HG02885 (cell line): Measurements from ENCODE around the gene TSPAN12.

ENCODE experiments used
- ATAC-seq: cut with Tn5 transposase; IDR thresholded peaks from one replicate; pipeline ENCODE4 v1.9.1; 2021; ENCODE audit warnings: mild to moderate bottlenecking; ENCODE audit not compliant: unreplicated experiment, poor library complexity

TSPAN12 gene

GRCh38 chr7:120774481-120774880, 83.5 kb downstream of the TSPAN12 start:
- ATAC-seq: no peak

- ATAC-seq: no peak
These were observed 87.7 kb downstream of the TSPAN12 start for GRCh38 chr7:120770206-120770605.

GRCh38 chr7:120760851-120761250, 97.1 kb downstream of the TSPAN12 start:
- ATAC-seq: no peak

GRCh38 chr7:120760050-120760449, 97.9 kb downstream of the TSPAN12 start:
- ATAC-seq: peak; percentile 93

- no peak for ATAC-seq
These were observed 114.8 kb downstream of the TSPAN12 start for GRCh38 chr7:120743128-120743527.

GRCh38 chr7:120742372-120742771, 115.6 kb downstream of the TSPAN12 start:
- no peak for ATAC-seq

- no peak for ATAC-seq
These were observed 116.4 kb downstream of the TSPAN12 start for GRCh38 chr7:120741371-120742042.

- no peak for ATAC-seq
These were observed 117.6 kb downstream of the TSPAN12 start for GRCh38 chr7:120740348-120740747.

GRCh38 chr7:120738816-120739215, 119.1 kb downstream of the TSPAN12 start:
- no peak for ATAC-seq
